Activated naive CD8-positive, alpha-beta T cell (primary cell): ENCODE results near the gene SENP5.

ENCODE experiments used
- H3K27ac Mint-ChIP-seq: one replicate; pipeline ENCODE4 v1.8.0; 2021; ENCODE audit warnings: mixed read lengths
- H3K27me3 Mint-ChIP-seq: one replicate; pipeline ENCODE4 v1.8.0; 2021; ENCODE audit warnings: mixed read lengths
- H3K36me3 Mint-ChIP-seq: one replicate; pipeline ENCODE4 v1.8.0; 2021; ENCODE audit warnings: mixed read lengths
- H3K4me1 Mint-ChIP-seq: one replicate; pipeline ENCODE4 v1.8.0; 2021; ENCODE audit warnings: low read depth, mixed read lengths
- H3K4me3 Mint-ChIP-seq: one replicate; pipeline ENCODE4 v1.8.0; 2021; ENCODE audit warnings: mild to moderate bottlenecking, mixed read lengths
- H3K9me3 Mint-ChIP-seq: one replicate; pipeline ENCODE4 v1.8.0; 2021; ENCODE audit warnings: low read depth, mixed read lengths

SENP5 gene

GRCh38 chr3:196966526-196967401 lies 99.0 kb downstream of the SENP5 start:
- Mint-ChIP-seq H3K4me3 (peak overlapping the region; percentile 40), H3K27me3 (peaks cover 7% of the 10 kb centered on the region), H3K27ac (no peak overlapping the region), H3K4me1 (peaks cover 5% of the 10 kb centered on the region), H3K9me3 (no peaks in the 10 kb centered on the region), H3K36me3 (no peaks in the 10 kb centered on the region)

GRCh38 chr3:196967412-196968232 lies 99.9 kb downstream of the SENP5 start:
- Mint-ChIP-seq H3K27ac (no peak overlapping the region), H3K4me1 (peaks cover 5% of the 10 kb centered on the region), H3K27me3 (peaks cover 7% of the 10 kb centered on the region), H3K36me3 (no peaks in the 10 kb centered on the region), H3K9me3 (no peaks in the 10 kb centered on the region), H3K4me3 (peak overlapping the region; percentile 68)

GRCh38 chr3:196968233-196969133 lies 100.8 kb downstream of the SENP5 start, which contains the start of gene PIGZ:
Gene PIGZ (minus strand): TSS chr3:196968833. CDS start chr3:196952031, 16,802 bp downstream.
- H3K4me3 Mint-ChIP-seq = peak within 1 kb of the TSS; percentile 79
- no peak within 1 kb of the TSS for H3K27ac Mint-ChIP-seq
- peaks cover 7% of the 10 kb centered on the region for H3K27me3 Mint-ChIP-seq
- H3K9me3 Mint-ChIP-seq = no peaks in the 10 kb centered on the region
- peaks cover 5% of the 10 kb centered on the region for H3K4me1 Mint-ChIP-seq
- no peaks in the 10 kb centered on the region for H3K36me3 Mint-ChIP-seq

- H3K27ac Mint-ChIP-seq = no peak overlapping the region
These were observed 101.5 kb downstream of the SENP5 start for GRCh38 chr3:196969134-196969659.

GRCh38 chr3:196969660-196970546 lies 102.2 kb downstream of the SENP5 start:
- Mint-ChIP-seq H3K36me3 (no peaks in the 10 kb centered on the region), H3K9me3 (no peaks in the 10 kb centered on the region), H3K4me1 (peaks cover 5% of the 10 kb centered on the region), H3K4me3 (peak overlapping the region; percentile 80), H3K27me3 (peaks cover 9% of the 10 kb centered on the region), H3K27ac (peak overlapping the region; percentile 54)

More at GRCh38 chr3:196969134-196969659, 101.5 kb downstream of the SENP5 start:
- H3K4me1 Mint-ChIP-seq = peaks cover 5% of the 10 kb centered on the region
- H3K36me3 Mint-ChIP-seq = no peaks in the 10 kb centered on the region
- peaks cover 7% of the 10 kb centered on the region for H3K27me3 Mint-ChIP-seq
- peak overlapping the region; percentile 79 for H3K4me3 Mint-ChIP-seq
- no peaks in the 10 kb centered on the region for H3K9me3 Mint-ChIP-seq

GRCh38 chr3:196970547-196971093 lies 102.9 kb downstream of the SENP5 start:
- Mint-ChIP-seq H3K27me3 (peaks cover 9% of the 10 kb centered on the region), H3K36me3 (no peaks in the 10 kb centered on the region), H3K4me1 (peaks cover 5% of the 10 kb centered on the region), H3K9me3 (no peaks in the 10 kb centered on the region), H3K4me3 (peak overlapping the region; percentile 80), H3K27ac (peak overlapping the region; percentile 54)

GRCh38 chr3:196971094-196971698 lies 103.5 kb downstream of the SENP5 start:
- Mint-ChIP-seq H3K27ac (no peak overlapping the region), H3K27me3 (peaks cover 9% of the 10 kb centered on the region), H3K4me3 (no peak overlapping the region), H3K4me1 (peaks cover 5% of the 10 kb centered on the region), H3K9me3 (no peaks in the 10 kb centered on the region), H3K36me3 (no peaks in the 10 kb centered on the region)

- H3K36me3 Mint-ChIP-seq = no peaks in the 10 kb centered on the region
- no peak overlapping the region for H3K27ac Mint-ChIP-seq
- no peaks in the 10 kb centered on the region for H3K9me3 Mint-ChIP-seq
- H3K27me3 Mint-ChIP-seq = peaks cover 7% of the 10 kb centered on the region
- H3K4me3 Mint-ChIP-seq = no peak overlapping the region
- peaks cover 5% of the 10 kb centered on the region for H3K4me1 Mint-ChIP-seq
These were observed 106.9 kb downstream of the SENP5 start for GRCh38 chr3:196974661-196975060.

- no peak overlapping the region for H3K27ac Mint-ChIP-seq
- no peak overlapping the region for H3K4me3 Mint-ChIP-seq
These were observed 107.6 kb downstream of the SENP5 start for GRCh38 chr3:196975349-196975748.

GRCh38 chr3:196976941-196977340 lies 109.2 kb downstream of the SENP5 start:
- Mint-ChIP-seq H3K27me3 (peaks cover 11% of the 10 kb centered on the region), H3K36me3 (peaks cover 2% of the 10 kb centered on the region), H3K4me1 (peaks cover 2% of the 10 kb centered on the region), H3K4me3 (no peak overlapping the region), H3K9me3 (no peaks in the 10 kb centered on the region), H3K27ac (no peak overlapping the region)

More at GRCh38 chr3:196975349-196975748, 107.6 kb downstream of the SENP5 start:
- no peaks in the 10 kb centered on the region for H3K36me3 Mint-ChIP-seq
- no peaks in the 10 kb centered on the region for H3K9me3 Mint-ChIP-seq
- H3K4me1 Mint-ChIP-seq = peaks cover 5% of the 10 kb centered on the region
- peaks cover 7% of the 10 kb centered on the region for H3K27me3 Mint-ChIP-seq

GRCh38 chr3:196979545-196979944 lies 111.8 kb downstream of the SENP5 start:
- Mint-ChIP-seq H3K4me1 (peaks cover 2% of the 10 kb centered on the region), H3K9me3 (peaks cover 6% of the 10 kb centered on the region), H3K27ac (no peak overlapping the region), H3K36me3 (peaks cover 6% of the 10 kb centered on the region), H3K4me3 (no peak overlapping the region), H3K27me3 (peaks cover 11% of the 10 kb centered on the region)

GRCh38 chr3:196981657-196982056 lies 113.9 kb downstream of the SENP5 start:
- H3K4me3 Mint-ChIP-seq = no peak overlapping the region
- peaks cover 6% of the 10 kb centered on the region for H3K9me3 Mint-ChIP-seq
- H3K36me3 Mint-ChIP-seq = peaks cover 6% of the 10 kb centered on the region
- H3K27me3 Mint-ChIP-seq = peaks cover 8% of the 10 kb centered on the region
- no peak overlapping the region for H3K27ac Mint-ChIP-seq
- peaks cover 2% of the 10 kb centered on the region for H3K4me1 Mint-ChIP-seq

GRCh38 chr3:196983186-196983585 lies 115.5 kb downstream of the SENP5 start:
- Mint-ChIP-seq H3K4me1 (peaks cover 2% of the 10 kb centered on the region), H3K36me3 (peaks cover 6% of the 10 kb centered on the region), H3K27me3 (peaks cover 7% of the 10 kb centered on the region)

More at GRCh38 chr3:196983186-196983585, 115.5 kb downstream of the SENP5 start:
- H3K4me3 Mint-ChIP-seq = no peak overlapping the region
- H3K9me3 Mint-ChIP-seq = peaks cover 6% of the 10 kb centered on the region
- H3K27ac Mint-ChIP-seq = no peak overlapping the region
